H1 (cell line): ENCODE measurements around the gene ST8SIA5. TPM values are rescaled to one million over a fixed set of nuclear protein-coding genes. Genes with fewer than 3 reads are reported as not detected.

Experiments used
- CTCF ChIA-PET: fragments of 300-600 bp; sonication (Branson Sonifier 250); formaldehyde crosslinking; loops from one replicate; lab custom pipeline; 2021; ENCODE audit not compliant: partially characterized antibody; lab: Charles Lee
- POLR2A ChIA-PET: fragments of 300-600 bp; sonication (Branson Sonifier 250); formaldehyde crosslinking; loops from one replicate; lab custom pipeline; 2021; ENCODE audit warnings: inconsistent platforms; ENCODE audit not compliant: partially characterized antibody; lab: Charles Lee
- DNase-seq, 2 experiments: peaks; one replicate each; pipeline versions ENCODE4 v3.0.0 to v3.0.0-alpha.2; 2010 to 2022; ENCODE audit warnings: low spot score in 2 of 2, low read depth in 1 of 2, mixed read lengths in 1 of 2
- FAIRE-seq: peaks from 2 replicates; lab custom pipeline; 2011; peaks lifted over from hg19 to GRCh38; lab: Jason Lieb, UNC
- H2AFZ ChIP-seq: 2 replicates; pipeline ENCODE4 v1.8.1; 2012; ENCODE audit warnings: low read length, inconsistent platforms
- H2AK5ac ChIP-seq: 2 replicates; pipeline ENCODE4 v1.6.1; 2013; ENCODE audit warnings: low read depth, low read length
- H2BK120ac ChIP-seq: replicated peaks from 2 replicates; pipeline ENCODE3; 2013; ENCODE audit warnings: low read depth, low read length, inconsistent platforms
- H2BK12ac ChIP-seq: 2 replicates; pipeline ENCODE4 v1.6.1; 2013; ENCODE audit warnings: low read depth, low read length
- H2BK15ac ChIP-seq: 2 replicates; pipeline ENCODE4 v1.6.1; 2013; ENCODE audit warnings: low read length
- H2BK20ac ChIP-seq: 2 replicates; pipeline ENCODE4 v1.6.1; 2013; ENCODE audit warnings: low read length
- H2BK5ac ChIP-seq: 2 replicates; pipeline ENCODE4 v1.6.1; 2013; ENCODE audit warnings: low read depth, low read length
- H3K14ac ChIP-seq: 2 replicates; pipeline ENCODE4 v1.6.1; 2013; ENCODE audit warnings: inconsistent platforms; ENCODE audit not compliant: insufficient read length
- H3K18ac ChIP-seq: 2 replicates; pipeline ENCODE4 v1.6.1; 2013; ENCODE audit warnings: low read length; ENCODE audit errors: extremely low read depth
- H3K23ac ChIP-seq: 2 replicates; pipeline ENCODE4 v1.6.1; 2013; ENCODE audit warnings: inconsistent platforms; ENCODE audit not compliant: insufficient read length
- H3K23me2 ChIP-seq: 2 replicates; pipeline ENCODE4 v1.6.1; 2013; ENCODE audit warnings: low read depth, low read length
- H3K27ac ChIP-seq: 2 replicates; pipeline ENCODE4 v1.6.1; 2011; ENCODE audit warnings: low read depth, low read length, inconsistent platforms
- H3K27me3 ChIP-seq, 4 experiments: replicated peaks in 1 of 4; 1 replicate in 1 of 4; 2 replicates in 3 of 4; pipeline versions ENCODE4 v1.6.1 to v1.8.1; 2011 to 2013; ENCODE audit warnings: low read length in 3 of 4, mild to moderate bottlenecking in 3 of 4, inconsistent platforms in 2 of 4, mixed read lengths in 2 of 4, moderate library complexity in 1 of 4; ENCODE audit not compliant: control insufficient read depth in 3 of 4, insufficient read depth in 3 of 4; ENCODE audit errors: extremely low read depth in 1 of 4
- H3K36me3 ChIP-seq, 4 experiments: 2 replicates each; pipeline versions ENCODE4 v1.6.1 to v1.8.1; 2011 to 2013; ENCODE audit warnings: mild to moderate bottlenecking in 4 of 4, low read length in 3 of 4, moderate library complexity in 2 of 4, control low read depth in 1 of 4, inconsistent platforms in 1 of 4; ENCODE audit not compliant: insufficient read depth in 4 of 4, control insufficient read depth in 2 of 4
- H3K4ac ChIP-seq: replicated peaks from 2 replicates; pipeline ENCODE3; 2013; ENCODE audit warnings: low read length, low read depth, mixed read lengths, inconsistent platforms; ENCODE audit not compliant: insufficient read length
- H3K4me1 ChIP-seq, 4 experiments: replicated peaks in 1 of 4; 1 replicate in 1 of 4; 2 replicates in 3 of 4; pipeline versions ENCODE4 v1.6.1 to v1.8.1; 2011 to 2013; ENCODE audit warnings: low read length in 3 of 4, inconsistent platforms in 2 of 4, mixed read lengths in 1 of 4; ENCODE audit not compliant: insufficient read depth in 4 of 4, control insufficient read depth in 3 of 4
- H3K4me2 ChIP-seq, 2 experiments: 2 replicates each; pipeline versions ENCODE4 v1.6.1 to v1.8.1; 2011 to 2013; ENCODE audit warnings: low read depth in 2 of 2, low read length in 2 of 2, control low read depth in 1 of 2, inconsistent platforms in 1 of 2, mild to moderate bottlenecking in 1 of 2; ENCODE audit not compliant: insufficient read depth in 1 of 2
- H3K4me3 ChIP-seq, 4 experiments: fragments of 200-600, 300-600 bp in 1 of 4; sonication (generic), shearing (Covaris generic), sonication (Bioruptor Twin) in 1 of 4; 2 replicates each; pipeline versions ENCODE4 v1.5.1 to v1.8.1; 2011 to 2016; ENCODE audit warnings: low read length in 4 of 4, low read depth in 3 of 4, control low read depth in 2 of 4, inconsistent platforms in 2 of 4, mild to moderate bottlenecking in 2 of 4, mixed read lengths in 1 of 4, moderate library complexity in 1 of 4; ENCODE audit not compliant: insufficient read depth in 2 of 4; ENCODE audit errors: extremely low read depth in 1 of 4
- H3K56ac ChIP-seq: replicated peaks from 2 replicates; pipeline ENCODE3; 2013; ENCODE audit warnings: low read depth, mild to moderate bottlenecking, mixed read lengths, low read length, inconsistent platforms; ENCODE audit not compliant: insufficient read length
- H3K79me1 ChIP-seq: 2 replicates; pipeline ENCODE4 v1.6.1; 2013; ENCODE audit warnings: low read depth, low read length, control low read depth
- H3K79me2 ChIP-seq, 2 experiments: 2 replicates each; pipeline versions ENCODE4 v1.6.1 to v1.8.1; 2012 to 2013; ENCODE audit warnings: low read length in 2 of 2, mild to moderate bottlenecking in 2 of 2, inconsistent platforms in 1 of 2; ENCODE audit not compliant: insufficient read depth in 2 of 2, control insufficient read depth in 1 of 2
- H3K9ac ChIP-seq, 4 experiments: replicated peaks in 1 of 4; 1 replicate in 1 of 4; 2 replicates in 3 of 4; pipeline versions ENCODE4 v1.6.1 to v1.8.1; 2011 to 2013; ENCODE audit warnings: low read depth in 3 of 4, low read length in 3 of 4, control low read depth in 2 of 4, mild to moderate bottlenecking in 2 of 4, moderate library complexity in 2 of 4, inconsistent platforms in 1 of 4; ENCODE audit errors: extremely low read depth in 1 of 4
- H3K9me3 ChIP-seq, 2 experiments: 2 replicates each; pipeline versions ENCODE4 v1.6.1 to v1.8.1; 2012 to 2013; ENCODE audit warnings: mild to moderate bottlenecking in 2 of 2, moderate library complexity in 2 of 2, control low read depth in 1 of 2, inconsistent platforms in 1 of 2, low read depth in 1 of 2, low read length in 1 of 2, mixed read lengths in 1 of 2; ENCODE audit not compliant: insufficient read depth in 2 of 2
- H4K20me1 ChIP-seq, 2 experiments: replicated peaks in 1 of 2; 2 replicates each; pipeline versions ENCODE3 to v1.8.1; 2011 to 2013; ENCODE audit warnings: inconsistent platforms in 2 of 2, low read length in 2 of 2, mild to moderate bottlenecking in 1 of 2; ENCODE audit not compliant: insufficient read depth in 2 of 2, control insufficient read depth in 1 of 2
- H4K5ac ChIP-seq: 2 replicates; pipeline ENCODE4 v1.6.1; 2013; ENCODE audit warnings: low read length, low read depth, mixed read lengths, inconsistent platforms; ENCODE audit not compliant: insufficient read length
- H4K8ac ChIP-seq: 2 replicates; pipeline ENCODE4 v1.8.0; 2013; ENCODE audit warnings: mild to moderate bottlenecking, moderate library complexity, low read length, inconsistent platforms; ENCODE audit not compliant: insufficient read depth; ENCODE audit errors: extremely low read depth
- H4K91ac ChIP-seq: replicated peaks from 2 replicates; pipeline ENCODE3; 2013; ENCODE audit warnings: low read length, mixed read lengths, inconsistent platforms; ENCODE audit not compliant: insufficient read length
- ATF2 ChIP-seq: IDR thresholded peaks from 2 replicates; pipeline ENCODE4 v1.6.1; 2012; ENCODE audit warnings: low read length, inconsistent platforms
- CBX5 ChIP-seq: fragments of 300-800, 300-1000 bp; sonication (generic); IDR thresholded peaks from 2 replicates; pipeline ENCODE4 v1.7.1; 2016; ENCODE audit warnings: antibody characterized with exemption, low read length, low read depth
- CEBPB ChIP-seq: IDR thresholded peaks from 2 replicates; pipeline ENCODE4 v1.6.1; 2012; ENCODE audit warnings: low read depth, low read length
- CHD1 ChIP-seq: IDR thresholded peaks from 2 replicates; pipeline ENCODE4 v1.6.1; 2012; ENCODE audit warnings: low read depth, low read length, improper control_type of control experiment
- GTF2F1 ChIP-seq: IDR thresholded peaks from 2 replicates; pipeline ENCODE4 v1.6.1; 2012; ENCODE audit warnings: low read depth, low read length, improper control_type of control experiment, borderline replicate concordance
- HDAC2 ChIP-seq, 2 experiments: fragments of 300-600 bp in 1 of 2; sonication (generic) in 1 of 2; IDR thresholded peaks; 2 replicates each; pipeline ENCODE4 v1.6.1; 2011 to 2012; ENCODE audit warnings: low read depth in 2 of 2, low read length in 2 of 2, mild to moderate bottlenecking in 2 of 2, moderate library complexity in 2 of 2, borderline replicate concordance in 1 of 2, inconsistent platforms in 1 of 2
- KDM5A ChIP-seq: fragments of 200-600 bp; IDR thresholded peaks from 2 replicates; pipeline ENCODE4 v1.7.1; 2012; ENCODE audit warnings: mild to moderate bottlenecking, low read length, inconsistent platforms, mixed read lengths
- MAFK ChIP-seq: IDR thresholded peaks from 2 replicates; pipeline ENCODE4 v1.6.1; 2012; ENCODE audit warnings: low read depth, mild to moderate bottlenecking, improper control_type of control experiment, low read length
- POLR2A ChIP-seq, 2 experiments: IDR thresholded peaks; 1 replicate in 1 of 2; 2 replicates in 1 of 2; pipeline ENCODE4 v1.6.1; 2011; ENCODE audit warnings: low read depth in 2 of 2, low read length in 2 of 2, mild to moderate bottlenecking in 2 of 2; ENCODE audit errors: control extremely low read depth in 1 of 2
- RXRA ChIP-seq: IDR thresholded peaks from 2 replicates; pipeline ENCODE4 v1.6.1; 2011; ENCODE audit warnings: low read depth, mild to moderate bottlenecking, low read length, moderate library complexity; ENCODE audit not compliant: insufficient read depth
- SIRT6 ChIP-seq: IDR thresholded peaks from one replicate; pipeline ENCODE4 v1.7.1; 2012; ENCODE audit warnings: low read length, inconsistent platforms
- SP4 ChIP-seq: IDR thresholded peaks from 2 replicates; pipeline ENCODE4 v1.6.1; 2012; ENCODE audit warnings: low read length, inconsistent platforms
- WGBS, 2 experiments: shearing (Covaris generic) in 1 of 2; methylation state at CpG; one replicate each; pipeline versions ENCODE4 v1.1.6 to v1.1.7; 2013 to 2015; ENCODE audit warnings: low lambda C conversion rate in 2 of 2, mixed read lengths in 2 of 2, inconsistent platforms in 1 of 2, low coverage in 1 of 2, missing lambda C conversion rate in 1 of 2; ENCODE audit not compliant: insufficient replicate concordance in 2 of 2, insufficient coverage in 1 of 2, insufficient read length in 1 of 2; ENCODE audit errors: extremely low coverage in 1 of 2, missing lambda C conversion rate in 1 of 2; 5-methylcytosine and 5-hydroxymethylcytosine counted together
- polyA plus RNA-seq, 7 experiments: library from polyadenylated mRNA; depleted of rRNA in 3 of 7; stranded (reverse) in 5 of 7; unstranded in 2 of 7; fragments of >200 nt in 5 of 7; fragments of 200-250 nt in 2 of 7; gene quantifications; 1 replicate in 5 of 7; 2 replicates in 1 of 7; 4 replicates in 1 of 7; pipeline versions ENCODE4 v1.2.1 to v1.2.3, GENCODE V29; 2011 to 2013; ENCODE audit warnings: missing spikeins in 2 of 7, mixed read lengths in 2 of 7
- total RNA-seq: library from RNA; stranded (reverse); fragmentation: NEBNext Ultra II Directional; extraction: Animal tissue kit (Norgen Biotek cat#: 25700); gene quantifications from 2 replicates; pipeline ENCODE4 v1.2.1, GENCODE V29; 2021

The ST8SIA5 gene
- total and polyA plus RNA-seq, 2 of the 8 experiments (the other 6 are each of a cell fraction or from before 2014, with no cell fraction given) = 2.4 to 6.3 TPM

GRCh38 chr18:46700066-46700824 is 56.6 kb downstream of the ST8SIA5 start:
- H3K23me2 ChIP-seq = peaks cover 7% of the 10 kb centered on the region; the same call in 1 of the 2 replicates
- no peak overlapping the region for H3K9ac ChIP-seq
- no peak overlapping the region for H3K23ac ChIP-seq
- H3K4me2 ChIP-seq = no peak overlapping the region
- no peak overlapping the region for H2AK5ac ChIP-seq
- H3K27ac ChIP-seq = no peak overlapping the region
- no peak overlapping the region for H4K8ac ChIP-seq
- peaks cover 0 to 2% of the 10 kb centered on the region in 2 experiments for H4K20me1 ChIP-seq
- FAIRE-seq = no peak
- CTCF ChIA-PET = interaction anchor here (0.6 to 2.0 kb wide), 5 partner anchors 8 to 337 kb away, joined by 3 to 4 read pairs (median 3); no protein-coding TSS in a partner anchor
- no peak overlapping the region for H2BK5ac ChIP-seq
- H3K14ac ChIP-seq = no peak overlapping the region
- no peaks in the 10 kb centered on the region for H3K79me1 ChIP-seq
- DNase-seq = no peak
- H3K79me2 ChIP-seq = no peaks in the 10 kb centered on the region
- H3K4ac ChIP-seq = no peak overlapping the region
- H3K27me3 ChIP-seq = no peaks in the 10 kb centered on the region; a peak in 1 of 7 replicates
- no peak overlapping the region for H2BK120ac ChIP-seq
- no peak overlapping the region for H2BK15ac ChIP-seq
- no peak overlapping the region for H2BK12ac ChIP-seq
- no peak overlapping the region for H3K56ac ChIP-seq
- no peak overlapping the region for H2BK20ac ChIP-seq
- no peaks in the 10 kb centered on the region for H3K4me1 ChIP-seq
- H4K91ac ChIP-seq = no peak overlapping the region
- H3K4me3 ChIP-seq = no peak overlapping the region
- H2AFZ ChIP-seq = no peak overlapping the region
- H3K9me3 ChIP-seq = no peaks in the 10 kb centered on the region
- H3K18ac ChIP-seq = no peak overlapping the region
- POLR2A ChIA-PET = interaction anchor here (1.0 kb wide), 1 partner anchor 10 kb away, joined by 3 read pairs; no protein-coding TSS in a partner anchor
- no peak overlapping the region for H4K5ac ChIP-seq
- H3K36me3 ChIP-seq = no peaks in the 10 kb centered on the region
- whole genome bisulfite sequencing, 2 experiments = 94% methylated on average over 4 of the region's 5 CpGs; no CpG with 5 or more reads in 1 of the 2 experiments
- no peak for TF ChIP-seq SP4
- no peak for TF ChIP-seq CHD1
- no peak for TF ChIP-seq GTF2F1
- TF ChIP-seq MAFK = no peak
- no peak for TF ChIP-seq KDM5A
- TF ChIP-seq SIRT6 = no peak
- no peak for TF ChIP-seq RXRA
- no peak for TF ChIP-seq ATF2
- TF ChIP-seq CBX5 = no peak
- TF ChIP-seq POLR2A (IDR thresholded peaks at IDR 0.05; ENCODE audit: control extremely low read depth in 1 of 2, low read depth in 2 of 2, low read length in 2 of 2) = no peak
- no peak for TF ChIP-seq HDAC2 (IDR thresholded peaks at IDR 0.05; ENCODE audit: borderline replicate concordance in 1 of 2, low read depth in 2 of 2, low read length in 2 of 2)
- no peak for TF ChIP-seq CEBPB
